ENCODE measurements around the gene KIF25. TPM values are rescaled to one million over a fixed set of nuclear protein-coding genes. Genes with fewer than 3 reads are reported as not detected.

Gene KIF25
- total and polyA plus RNA-seq, 4 donors, result 0.05 TPM; not detected in 3

- no peak for TF ChIP-seq ZBTB33 (IDR thresholded peaks at IDR 0.05)
- TF ChIP-seq SP1 (IDR thresholded peaks at IDR 0.05), result no peak
Measured at GRCh38 chr6:167977717-167978467, 19.6 kb upstream of the KIF25 start (continued).

GRCh38 chr6:167978607-167979006 lies 18.9 kb upstream of the KIF25 start:
- no peak for TF ChIP-seq RXRA (IDR thresholded peaks at IDR 0.05)
- TF ChIP-seq RAD21 (IDR thresholded peaks at IDR 0.05), result no peak
- TF ChIP-seq HNF4A (conservative IDR thresholded peaks at IDR 0.05), result no peak
- TF ChIP-seq TAF1 (conservative IDR thresholded peaks at IDR 0.05), result no peak
- TF ChIP-seq MAX (IDR thresholded peaks at IDR 0.05), result no peak
- no peak for TF ChIP-seq JUND (IDR thresholded peaks at IDR 0.05)
- no peak for TF ChIP-seq NR2F2 (IDR thresholded peaks at IDR 0.05)
- no peak for TF ChIP-seq CTCF (IDR thresholded peaks at IDR 0.05; ENCODE audit: low read depth, low read length, missing input control)
- TF ChIP-seq FOXA1 (IDR thresholded peaks at IDR 0.05), result no peak
- TF ChIP-seq ZBTB33 (IDR thresholded peaks at IDR 0.05), result no peak
- TF ChIP-seq FOXA2 (IDR thresholded peaks at IDR 0.05), result no peak
- no peak for TF ChIP-seq ATF3 (IDR thresholded peaks at IDR 0.05)
- TF ChIP-seq REST (IDR thresholded peaks at IDR 0.05), result no peak
- TF ChIP-seq YY1 (IDR thresholded peaks at IDR 0.05), result no peak
- TF ChIP-seq GABPA (IDR thresholded peaks at IDR 0.05 in 1 of 2, conservative IDR thresholded peaks at IDR 0.05 in 1 of 2), result no peak
- TF ChIP-seq SP1 (IDR thresholded peaks at IDR 0.05), result no peak
- Histone ChIP-seq H3K27me3 (ENCODE audit: control insufficient read depth in 4 of 4, insufficient read depth in 4 of 4, low read length in 3 of 4) (no peaks in the 10 kb centered on the region), H3K4me3 (ENCODE audit: low read depth in 1 of 3, low read length in 3 of 3) (no peak overlapping the region), H3K9ac (ENCODE audit: low read depth in 1 of 2, low read length in 2 of 2) (no peak overlapping the region), H3K4me1 (ENCODE audit: control insufficient read depth in 4 of 4, insufficient read depth in 4 of 4, low read length in 3 of 4) (no peaks in the 10 kb centered on the region), H3K27ac (ENCODE audit: low read depth in 1 of 2, low read length in 2 of 2) (no peak overlapping the region), H3K9me3 (ENCODE audit: control insufficient read depth in 4 of 4, low read length in 3 of 4) (no peaks in the 10 kb centered on the region), H3K36me3 (ENCODE audit: control insufficient read depth in 4 of 4, insufficient read depth in 3 of 4, low read depth in 1 of 4, low read length in 3 of 4) (no peaks in the 10 kb centered on the region)
- WGBS, result 69% methylated on average over 7 of the region's 7 CpGs
- DNase-seq (ENCODE audit: low spot score), result no peak
